PC-9 (cell line): Measurements from ENCODE around the gene IFT122. TPM values are rescaled to one million over a fixed set of nuclear protein-coding genes. Genes with fewer than 3 reads are reported as not detected.
A peak's percentile ranks its signal among the peaks of the same experiment; 100 is the strongest.
"Not testable (repeated sequence)": the region's sequence is repeated elsewhere in the genome, so short reads cannot be mapped to it uniquely, and the experiment has no call there.

Experiments
- BruUV-seq: library from RNA; stranded (reverse); fragments of 400-500 nt; replicated peaks from 2 replicates; lab custom pipeline; 2021; lab: Mats Ljungman, UMichigan
- CTCF ChIA-PET: fragments of 300-600 bp; sonication (Branson Sonifier 250); formaldehyde crosslinking; loops from one replicate; lab custom pipeline; 2022; ENCODE audit warnings: antibody characterized with exemption; lab: Charles Lee
- POLR2A ChIA-PET: fragments of 300-600 bp; sonication (Branson Sonifier 250); formaldehyde crosslinking; loops from one replicate; lab custom pipeline; 2022; ENCODE audit warnings: antibody characterized with exemption; ENCODE audit not compliant: unreplicated experiment; lab: Charles Lee
- DNase-seq, 2 experiments: peaks; one replicate each; pipeline versions ENCODE4 v3.0.0 to v3.0.0-alpha.2; 2015 to 2022; ENCODE audit warnings: mixed read lengths in 1 of 2
- H2AFZ ChIP-seq: fragments of 200-600 bp; sonication (generic); 2 replicates; pipeline ENCODE4 v1.8.1; 2017; ENCODE audit warnings: antibody characterized with exemption
- H3F3A ChIP-seq: fragments of 200-600 bp; sonication (generic); 2 replicates; pipeline ENCODE4 v1.8.1; 2017; ENCODE audit warnings: antibody characterized with exemption, mild to moderate bottlenecking, low read depth; ENCODE audit not compliant: insufficient read depth
- H3K27ac ChIP-seq: fragments of 200-600 bp; sonication (generic); 2 replicates; pipeline ENCODE4 v1.6.1; 2016; ENCODE audit warnings: mixed run types
- H3K27me3 ChIP-seq: fragments of 200-600 bp; sonication (generic); 2 replicates; pipeline ENCODE4 v1.6.1; 2016; ENCODE audit warnings: low read depth, mixed run types; ENCODE audit not compliant: insufficient read depth
- H3K36me3 ChIP-seq: fragments of 200-600 bp; sonication (generic); 2 replicates; pipeline ENCODE4 v1.6.1; 2016; ENCODE audit warnings: low read depth, mixed run types
- H3K4me1 ChIP-seq: fragments of 200-600 bp; sonication (generic); replicated peaks from 2 replicates; pipeline ENCODE4 v1.6.1; 2016; ENCODE audit warnings: mixed run types; ENCODE audit not compliant: insufficient read depth
- H3K4me2 ChIP-seq: fragments of 200-600 bp; sonication (generic); 2 replicates; pipeline ENCODE4 v1.6.1; 2017; ENCODE audit warnings: mixed run types
- H3K4me3 ChIP-seq: fragments of 200-600 bp; sonication (generic); 2 replicates; pipeline ENCODE4 v1.6.1; 2016; ENCODE audit warnings: mixed run types
- H3K79me2 ChIP-seq: fragments of 200-600 bp; sonication (generic); 2 replicates; pipeline ENCODE4 v1.6.1; 2017; ENCODE audit warnings: low read depth, mixed run types
- H3K9me2 ChIP-seq: fragments of 200-600 bp; sonication (generic); 2 replicates; pipeline ENCODE4 v1.8.1; 2017; ENCODE audit warnings: mild to moderate bottlenecking; ENCODE audit not compliant: insufficient read depth
- H3K9me3 ChIP-seq: fragments of 200-600 bp; sonication (generic); 2 replicates; pipeline ENCODE4 v1.8.1; 2016; ENCODE audit warnings: low read depth; ENCODE audit not compliant: insufficient read depth
- H4K20me1 ChIP-seq: fragments of 200-600 bp; sonication (generic); 2 replicates; pipeline ENCODE4 v1.8.1; 2017; ENCODE audit not compliant: insufficient read depth
- EZH2 ChIP-seq: fragments of 200-600 bp; sonication (generic); IDR thresholded peaks from 2 replicates; pipeline ENCODE4 v1.8.0; 2017; ENCODE audit warnings: antibody characterized with exemption, low read depth
- intact Hi-C: fragments of 100-400 bp; cut with micrococcal nuclease; formaldehyde crosslinking; loops from one replicate; pipeline ENCODE4 v1.10.0; 2022; ENCODE audit not compliant: unreplicated experiment
- total RNA-seq: library from RNA; stranded (reverse); gene quantifications from 2 replicates; pipeline ENCODE4 v1.2.3, GENCODE V29; 2021
- TF ChIP-seq, protein P1 (sequence below): fragments of 200-600 bp; sonication (generic); conservative IDR thresholded peaks from 2 replicates; pipeline ENCODE4 v1.6.1; 2017; ENCODE audit warnings: mixed run types, antibody characterized with exemption, mild to moderate bottlenecking, moderate library complexity

IFT122 gene
- total RNA-seq, 1 experiment from 2014 or later = 55.6 TPM

DNA sequence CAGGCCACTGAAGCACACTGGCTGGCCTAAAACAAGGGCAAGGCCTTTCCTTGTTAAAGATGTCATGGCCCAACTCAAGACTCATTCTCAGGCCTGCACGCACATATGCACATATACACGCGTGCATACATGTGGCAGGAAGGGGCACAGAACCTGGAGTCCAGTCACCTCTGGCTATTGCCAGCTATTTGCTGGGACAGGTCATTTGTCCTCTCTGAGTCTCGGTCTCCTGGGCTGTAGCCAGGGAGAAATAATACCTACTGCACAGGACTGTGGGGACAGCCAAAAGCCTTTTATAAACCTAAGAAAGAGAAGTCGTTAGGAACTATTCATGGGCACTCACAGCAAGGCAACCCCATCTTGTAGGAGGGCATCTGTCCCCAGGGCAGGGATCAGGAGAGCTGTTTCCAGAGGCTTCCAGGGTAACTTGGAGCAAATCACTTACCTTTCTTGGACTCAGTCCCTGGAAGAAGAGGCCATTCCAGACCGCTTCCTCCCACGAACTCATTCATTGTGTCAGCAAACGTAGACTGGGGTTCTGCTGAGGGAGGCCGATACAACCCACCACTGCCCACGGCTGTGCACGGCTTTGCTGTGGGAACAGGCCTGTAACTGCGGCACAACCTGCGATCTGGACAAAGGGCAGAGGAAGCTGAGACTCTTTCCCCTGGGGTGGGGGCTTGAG lies 47.3 kb downstream of the IFT122 start:
- Histone ChIP-seq H3K9me3 (no peaks in the 10 kb centered on the region), H3K4me2 (peak overlapping the region; percentile 88), H3K79me2 (no peaks in the 10 kb centered on the region), H3K9me2 (no peaks in the 10 kb centered on the region), H3K4me3 (peak overlapping the region; percentile 46; the same call in 1 of the 2 replicates), H3K36me3 (no peaks in the 10 kb centered on the region), H3K27ac (peak overlapping the region; percentile 93), H2AFZ (no peak overlapping the region), H3F3A (peaks cover 30% of the 10 kb centered on the region), H3K27me3 (no peaks in the 10 kb centered on the region), H4K20me1 (no peaks in the 10 kb centered on the region), H3K4me1 (peaks cover 48% of the 10 kb centered on the region)
- POLR2A ChIA-PET = interaction anchor here (0.6 to 0.7 kb wide), 2 partner anchors 139 to 140 kb away, joined by 3 to 12 read pairs; no protein-coding TSS in a partner anchor
- TF ChIP-seq EZH2 = no peak
- TF ChIP-seq, protein P1, sequence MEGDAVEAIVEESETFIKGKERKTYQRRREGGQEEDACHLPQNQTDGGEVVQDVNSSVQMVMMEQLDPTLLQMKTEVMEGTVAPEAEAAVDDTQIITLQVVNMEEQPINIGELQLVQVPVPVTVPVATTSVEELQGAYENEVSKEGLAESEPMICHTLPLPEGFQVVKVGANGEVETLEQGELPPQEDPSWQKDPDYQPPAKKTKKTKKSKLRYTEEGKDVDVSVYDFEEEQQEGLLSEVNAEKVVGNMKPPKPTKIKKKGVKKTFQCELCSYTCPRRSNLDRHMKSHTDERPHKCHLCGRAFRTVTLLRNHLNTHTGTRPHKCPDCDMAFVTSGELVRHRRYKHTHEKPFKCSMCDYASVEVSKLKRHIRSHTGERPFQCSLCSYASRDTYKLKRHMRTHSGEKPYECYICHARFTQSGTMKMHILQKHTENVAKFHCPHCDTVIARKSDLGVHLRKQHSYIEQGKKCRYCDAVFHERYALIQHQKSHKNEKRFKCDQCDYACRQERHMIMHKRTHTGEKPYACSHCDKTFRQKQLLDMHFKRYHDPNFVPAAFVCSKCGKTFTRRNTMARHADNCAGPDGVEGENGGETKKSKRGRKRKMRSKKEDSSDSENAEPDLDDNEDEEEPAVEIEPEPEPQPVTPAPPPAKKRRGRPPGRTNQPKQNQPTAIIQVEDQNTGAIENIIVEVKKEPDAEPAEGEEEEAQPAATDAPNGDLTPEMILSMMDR = no peak
- no peak for DNase-seq
- no TSS peak for BruUV-seq
- intact Hi-C loops = loop anchor here (5.0 kb wide), 1 partner anchor 620 kb away; no protein-coding TSS in a partner anchor
- CTCF ChIA-PET = interaction anchor here (1.4 kb wide), 2 partner anchors 104 to 140 kb away, joined by 5 to 7 read pairs; no protein-coding TSS in a partner anchor

DNA sequence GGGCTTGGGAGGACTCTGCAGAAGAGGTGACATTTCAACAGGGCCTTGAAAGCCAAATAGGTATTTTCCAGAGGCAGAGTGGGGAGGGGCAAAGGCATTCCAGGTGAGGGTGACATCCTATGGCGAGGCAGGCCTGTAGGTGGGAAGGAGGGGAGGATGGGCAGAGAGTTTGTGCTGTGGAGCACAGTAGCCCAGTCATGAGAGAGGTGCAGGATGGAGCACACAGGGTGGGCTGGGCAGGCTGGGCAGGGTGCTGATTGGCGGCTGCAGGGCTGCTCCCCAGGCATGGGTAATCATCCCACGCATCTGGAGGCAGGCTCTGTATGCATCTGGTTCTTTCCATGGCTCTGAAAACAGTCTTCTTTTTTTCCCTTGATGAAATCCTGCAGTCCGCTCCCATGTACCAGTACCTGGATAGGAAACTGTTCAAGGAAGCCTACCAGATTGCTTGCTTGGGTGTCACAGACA lies 47.9 kb downstream of the IFT122 start:
- CTCF ChIA-PET, BruUV-seq, H2AFZ ChIP-seq, POLR2A ChIA-PET, H3K9me3 ChIP-seq, DNase-seq, H3K36me3 ChIP-seq, H3K27me3 ChIP-seq, H3K4me3 ChIP-seq, H3K79me2 ChIP-seq, H4K20me1 ChIP-seq, H3K9me2 ChIP-seq: not testable (repeated sequence)
- H3K27ac ChIP-seq = peak overlapping the region; percentile 93
- intact Hi-C loops = loop anchor here (5.0 kb wide), 1 partner anchor 619 kb away; no protein-coding TSS in a partner anchor
- H3K4me2 ChIP-seq = peak overlapping the region; percentile 88
- peaks cover 30% of the 10 kb centered on the region for H3F3A ChIP-seq
- peaks cover 48% of the 10 kb centered on the region for H3K4me1 ChIP-seq

DNA sequence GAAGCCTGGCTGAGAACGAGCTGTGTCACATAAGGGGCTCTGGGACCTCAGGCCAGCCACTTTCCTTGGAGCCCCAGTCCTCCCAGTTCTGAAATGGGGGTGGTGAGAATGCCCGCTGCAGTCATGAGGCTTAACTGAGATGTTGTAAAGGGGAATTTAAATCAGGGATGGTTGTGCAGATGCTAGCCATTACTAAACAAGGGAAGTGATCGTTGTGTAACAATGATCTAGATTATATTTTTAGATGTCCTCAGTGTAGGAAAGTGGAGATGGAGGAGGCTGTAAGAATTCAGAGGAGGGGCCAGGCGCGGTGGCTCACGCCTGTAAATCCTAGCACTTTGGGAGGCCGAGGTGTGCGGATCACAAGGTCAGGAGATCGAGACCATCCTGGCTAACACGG lies 49.2 kb downstream of the IFT122 start:
- H3K79me2 ChIP-seq, H3K27me3 ChIP-seq, H2AFZ ChIP-seq, H3K27ac ChIP-seq, BruUV-seq, H3K36me3 ChIP-seq, H3K9me3 ChIP-seq, H3K9me2 ChIP-seq, DNase-seq, POLR2A ChIA-PET, H4K20me1 ChIP-seq, H3K4me2 ChIP-seq, H3K4me3 ChIP-seq: not testable (repeated sequence)
- CTCF ChIA-PET = interaction anchor here (1.4 to 1.5 kb wide), 3 partner anchors 174 to 445 kb away, joined by 3 to 8 read pairs (median 5); no protein-coding TSS in a partner anchor
- intact Hi-C loops = loop anchor here (5.0 kb wide), 1 partner anchor 618 kb away; no protein-coding TSS in a partner anchor
- Histone ChIP-seq H3F3A (peaks cover 34% of the 10 kb centered on the region), H3K4me1 (peaks cover 49% of the 10 kb centered on the region)

DNA sequence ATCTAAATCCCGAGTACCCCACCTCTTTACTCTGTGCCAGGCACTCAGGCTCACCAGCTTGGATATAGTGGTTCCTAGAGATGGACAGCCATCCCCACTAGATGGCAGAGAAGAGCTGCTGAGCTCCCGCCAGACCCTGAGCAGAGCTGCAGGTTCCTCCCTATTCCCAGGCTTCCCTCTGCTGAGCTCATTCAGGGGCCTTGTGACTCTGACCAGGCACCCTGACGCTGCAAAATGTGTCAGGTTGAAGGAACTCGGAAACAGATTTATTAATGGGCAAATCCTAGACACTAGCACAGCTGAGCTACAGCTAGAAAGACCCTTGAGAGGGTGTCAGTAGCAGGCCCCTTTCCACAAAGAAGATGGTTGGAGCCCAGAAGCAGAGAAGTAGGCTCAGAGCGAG lies 50.2 kb downstream of the IFT122 start:
- CTCF ChIA-PET = interaction anchor here (0.6 to 1.5 kb wide), 13 partner anchors 107 to 520 kb away, joined by 3 to 24 read pairs (median 5); no protein-coding TSS in a partner anchor
- Histone ChIP-seq H2AFZ (no peak overlapping the region), H3K36me3 (no peaks in the 10 kb centered on the region), H3K27ac (peak overlapping the region; percentile 66), H3K4me2 (peak overlapping the region; percentile 42), H3K4me1 (peaks cover 49% of the 10 kb centered on the region), H3K9me2 (no peaks in the 10 kb centered on the region), H3K79me2 (no peaks in the 10 kb centered on the region), H4K20me1 (no peaks in the 10 kb centered on the region), H3K4me3 (no peak overlapping the region), H3F3A (peaks cover 33% of the 10 kb centered on the region), H3K27me3 (no peaks in the 10 kb centered on the region), H3K9me3 (no peaks in the 10 kb centered on the region)
- POLR2A ChIA-PET = interaction anchor here (0.6 to 1.0 kb wide), 6 partner anchors 106 to 397 kb away, joined by 3 to 5 read pairs (median 4); no protein-coding TSS in a partner anchor
- no TSS peak for BruUV-seq
- intact Hi-C loops = loop anchor here (1.0 to 5.0 kb wide), 8 partner anchors 77 to 602 kb away; no protein-coding TSS in a partner anchor
- DNase-seq = peak; percentile 80 to 84
- TF ChIP-seq, protein P1 = peak; percentile 91
- TF ChIP-seq EZH2 = no peak

DNA sequence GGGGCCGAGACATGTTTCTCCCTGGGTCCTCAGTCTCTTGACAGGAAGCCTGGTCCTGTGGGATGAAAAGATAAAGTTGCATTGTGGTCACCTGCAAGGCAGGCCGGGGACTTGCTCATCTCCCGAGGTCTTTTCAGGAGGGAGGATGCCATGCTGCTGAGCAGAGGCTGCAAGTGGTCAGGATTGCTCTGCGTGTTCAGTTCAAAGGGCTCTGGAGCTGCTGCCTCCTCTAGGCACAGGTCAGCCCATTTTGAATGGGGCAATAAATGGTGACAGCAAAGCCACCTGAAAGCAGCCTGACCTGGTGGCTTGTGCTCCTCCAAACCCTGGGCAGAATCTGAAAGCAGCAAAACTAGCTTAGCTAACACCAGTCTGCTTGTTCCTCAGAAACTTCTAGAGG lies 51.1 kb downstream of the IFT122 start:
- H4K20me1 ChIP-seq, H3K4me3 ChIP-seq, H3K79me2 ChIP-seq, H3K9me2 ChIP-seq, H3K4me2 ChIP-seq, H3K27me3 ChIP-seq, H3K36me3 ChIP-seq, POLR2A ChIA-PET, BruUV-seq, DNase-seq, H3K9me3 ChIP-seq, H2AFZ ChIP-seq: not testable (repeated sequence)
- H3K27ac ChIP-seq = peak overlapping the region; percentile 66
- CTCF ChIA-PET = interaction anchor here (1.5 kb wide), 1 partner anchor 136 kb away, joined by 24 read pairs; no protein-coding TSS in a partner anchor
- H3K4me1 ChIP-seq = peaks cover 50% of the 10 kb centered on the region
- peaks cover 32% of the 10 kb centered on the region for H3F3A ChIP-seq
- intact Hi-C loops = loop anchor here (5.0 kb wide), 3 partner anchors 76 to 601 kb away; no protein-coding TSS in a partner anchor
